ENCODE measurements around the gene NFU1.

- no peak for TF ChIP-seq CTCF (IDR thresholded peaks at IDR 0.05)
- no peak for TF ChIP-seq POLR2A (IDR thresholded peaks at IDR 0.05)
Observed at GRCh38 chr2:69434753-69435152, 2.5 kb downstream of the NFU1 start.

Measured in right lobe of liver (tissue), 4 donors.